ACC112 (cell line): Measurements from ENCODE around the gene RPS6KA1.
A peak's percentile ranks its signal among the peaks of the same experiment; 100 is the strongest.

ENCODE experiments used
- H2AFZ ChIP-seq: fragments of 200-600 bp; sonication (generic); one replicate; pipeline ENCODE4 v1.6.0; 2017; ENCODE audit warnings: antibody characterized with exemption, low read length; ENCODE audit not compliant: unreplicated experiment
- H3K27ac ChIP-seq: fragments of 200-600 bp; sonication (generic); 2 replicates; pipeline ENCODE4 v1.5.1; 2014; ENCODE audit warnings: low read depth, mild to moderate bottlenecking, antibody characterized with exemption, low read length, moderate library complexity
- H3K27me3 ChIP-seq: fragments of 200-600 bp; sonication (generic); 2 replicates; pipeline ENCODE4 v1.6.1; 2014; ENCODE audit warnings: mild to moderate bottlenecking, antibody characterized with exemption, low read length, moderate library complexity, mixed read lengths; ENCODE audit not compliant: insufficient read depth
- H3K36me3 ChIP-seq: fragments of 200-600 bp; sonication (generic); 2 replicates; pipeline ENCODE4 v1.6.1; 2016; ENCODE audit warnings: mild to moderate bottlenecking, antibody characterized with exemption, low read length, moderate library complexity, mixed read lengths; ENCODE audit not compliant: insufficient read depth
- H3K4me1 ChIP-seq: fragments of 200-600 bp; sonication (generic); one replicate; pipeline ENCODE4 v1.6.1; 2016; ENCODE audit warnings: low read length, mixed read lengths; ENCODE audit not compliant: insufficient read depth, unreplicated experiment, control insufficient read depth
- H3K4me3 ChIP-seq: fragments of 200-600 bp; sonication (generic); 2 replicates; pipeline ENCODE4 v1.5.1; 2014; ENCODE audit warnings: mild to moderate bottlenecking, low read depth, low read length
- H3K79me2 ChIP-seq: fragments of 200-600 bp; sonication (generic); one replicate; pipeline ENCODE4 v1.6.0; 2016; ENCODE audit warnings: low read length; ENCODE audit not compliant: control insufficient read depth, unreplicated experiment, insufficient read depth

Gene RPS6KA1

GRCh38 chr1:26553942-26554682, 24.6 kb downstream of the RPS6KA1 start:
- H3K27ac ChIP-seq: no peak overlapping the region
- no peaks in the 10 kb centered on the region for H3K36me3 ChIP-seq
- H2AFZ ChIP-seq: no peak overlapping the region
- H3K4me3 ChIP-seq: no peak overlapping the region
- H3K79me2 ChIP-seq: no peaks in the 10 kb centered on the region
- H3K4me1 ChIP-seq: peaks cover 14% of the 10 kb centered on the region
- no peaks in the 10 kb centered on the region for H3K27me3 ChIP-seq

DNA sequence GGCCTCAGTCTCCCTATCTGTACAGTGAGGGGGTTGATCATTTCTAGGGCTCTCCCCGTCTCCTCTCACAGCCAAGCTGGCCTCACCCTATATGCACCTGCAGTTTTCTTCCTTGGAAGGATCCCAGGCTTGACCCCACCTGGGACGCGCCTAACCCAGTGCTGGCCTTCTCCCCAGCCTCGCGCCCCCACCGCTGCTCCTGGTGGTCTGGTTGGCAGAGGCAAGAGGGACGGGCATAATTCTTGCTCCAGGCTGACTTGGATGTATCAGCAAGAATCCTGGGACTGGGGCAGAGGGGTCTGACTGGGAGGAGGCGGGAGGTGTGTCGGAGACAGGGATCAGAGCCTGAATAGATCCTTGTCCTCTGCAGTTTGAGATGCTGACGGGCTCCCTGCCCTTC, 25.2 kb downstream of the RPS6KA1 start:
- Histone ChIP-seq H3K27me3 (no peaks in the 10 kb centered on the region), H3K27ac (no peak overlapping the region), H3K4me1 (peaks cover 14% of the 10 kb centered on the region), H3K36me3 (no peaks in the 10 kb centered on the region), H3K4me3 (no peak overlapping the region), H3K79me2 (no peaks in the 10 kb centered on the region), H2AFZ (no peak overlapping the region)

DNA sequence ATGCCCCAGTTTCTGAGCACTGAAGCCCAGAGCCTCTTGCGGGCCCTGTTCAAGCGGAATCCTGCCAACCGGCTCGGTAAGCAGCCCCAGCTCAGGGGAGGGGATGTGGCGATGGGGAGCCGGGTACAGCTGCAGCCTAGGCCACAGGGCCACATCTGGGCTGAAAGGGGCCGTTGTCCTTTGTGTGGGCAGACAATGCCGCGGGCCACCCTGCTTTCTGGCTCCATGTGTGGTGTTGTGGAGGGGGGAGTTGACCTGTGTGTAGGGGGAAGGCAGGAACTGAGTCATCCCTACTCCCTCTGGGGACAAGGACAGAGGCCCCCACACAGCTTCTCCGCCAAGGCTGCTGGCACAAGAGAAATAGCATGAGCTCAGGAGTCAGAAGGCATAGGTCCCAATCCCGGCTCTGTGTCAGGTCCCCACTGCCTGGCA, 26.0 kb downstream of the RPS6KA1 start:
- Histone ChIP-seq H3K27ac (no peak overlapping the region), H3K27me3 (no peaks in the 10 kb centered on the region), H3K36me3 (no peaks in the 10 kb centered on the region), H3K4me3 (no peak overlapping the region), H3K4me1 (peaks cover 14% of the 10 kb centered on the region), H3K79me2 (no peaks in the 10 kb centered on the region), H2AFZ (no peak overlapping the region)

- no peaks in the 10 kb centered on the region for H3K36me3 ChIP-seq
- H3K4me1 ChIP-seq: peaks cover 14% of the 10 kb centered on the region
- no peak overlapping the region for H3K27ac ChIP-seq
These were observed 26.6 kb downstream of the RPS6KA1 start for GRCh38 chr1:26556111-26556510.

GRCh38 chr1:26557008-26557407, 27.4 kb downstream of the RPS6KA1 start:
- Histone ChIP-seq H3K36me3 (no peaks in the 10 kb centered on the region), H3K79me2 (no peaks in the 10 kb centered on the region)

More at GRCh38 chr1:26556111-26556510, 26.6 kb downstream of the RPS6KA1 start:
- no peak overlapping the region for H3K4me3 ChIP-seq
- no peaks in the 10 kb centered on the region for H3K27me3 ChIP-seq
- no peaks in the 10 kb centered on the region for H3K79me2 ChIP-seq
- H2AFZ ChIP-seq: no peak overlapping the region

GRCh38 chr1:26558685-26559048, 29.1 kb downstream of the RPS6KA1 start:
- H3K4me3 ChIP-seq: no peak overlapping the region
- peaks cover 14% of the 10 kb centered on the region for H3K4me1 ChIP-seq
- H3K27ac ChIP-seq: no peak overlapping the region
- H3K27me3 ChIP-seq: no peaks in the 10 kb centered on the region
- H3K79me2 ChIP-seq: no peaks in the 10 kb centered on the region
- H2AFZ ChIP-seq: no peak overlapping the region
- no peaks in the 10 kb centered on the region for H3K36me3 ChIP-seq

More at GRCh38 chr1:26557008-26557407, 27.4 kb downstream of the RPS6KA1 start:
- peaks cover 14% of the 10 kb centered on the region for H3K4me1 ChIP-seq
- no peaks in the 10 kb centered on the region for H3K27me3 ChIP-seq
- H3K4me3 ChIP-seq: no peak overlapping the region
- no peak overlapping the region for H3K27ac ChIP-seq
- H2AFZ ChIP-seq: no peak overlapping the region

- H3K4me3 ChIP-seq: no peak overlapping the region
- H3K4me1 ChIP-seq: peaks cover 11% of the 10 kb centered on the region
- H3K79me2 ChIP-seq: no peaks in the 10 kb centered on the region
- no peak overlapping the region for H3K27ac ChIP-seq
- no peak overlapping the region for H2AFZ ChIP-seq
- no peaks in the 10 kb centered on the region for H3K36me3 ChIP-seq
- no peaks in the 10 kb centered on the region for H3K27me3 ChIP-seq
These were observed 30.8 kb downstream of the RPS6KA1 start for GRCh38 chr1:26560403-26560780.

DNA sequence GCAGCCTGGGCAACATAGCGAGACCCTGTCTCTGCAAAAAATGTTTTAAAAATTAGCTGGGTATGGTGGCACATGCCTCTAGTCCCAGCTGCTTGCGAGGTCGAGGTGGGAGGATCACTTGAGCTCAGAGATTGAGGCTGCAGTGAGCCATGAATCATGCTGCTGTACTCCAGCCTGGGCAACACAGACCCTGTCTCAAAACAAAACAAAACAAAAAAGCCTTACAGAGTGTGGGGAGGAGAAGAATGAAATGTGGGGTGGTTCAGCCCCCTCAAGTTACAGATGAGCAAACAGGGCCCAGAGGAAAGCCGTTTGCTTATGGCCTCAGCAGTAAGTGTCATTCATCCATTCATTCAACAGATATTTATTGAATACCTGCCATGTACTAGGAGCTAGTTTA, 40.7 kb downstream of the RPS6KA1 start:
- Histone ChIP-seq H3K36me3 (no peaks in the 10 kb centered on the region), H3K27me3 (no peaks in the 10 kb centered on the region), H3K4me1 (peaks cover 14% of the 10 kb centered on the region), H3K27ac (no peak overlapping the region), H3K79me2 (no peaks in the 10 kb centered on the region), H3K4me3 (no peak overlapping the region), H2AFZ (no peak overlapping the region)

DNA sequence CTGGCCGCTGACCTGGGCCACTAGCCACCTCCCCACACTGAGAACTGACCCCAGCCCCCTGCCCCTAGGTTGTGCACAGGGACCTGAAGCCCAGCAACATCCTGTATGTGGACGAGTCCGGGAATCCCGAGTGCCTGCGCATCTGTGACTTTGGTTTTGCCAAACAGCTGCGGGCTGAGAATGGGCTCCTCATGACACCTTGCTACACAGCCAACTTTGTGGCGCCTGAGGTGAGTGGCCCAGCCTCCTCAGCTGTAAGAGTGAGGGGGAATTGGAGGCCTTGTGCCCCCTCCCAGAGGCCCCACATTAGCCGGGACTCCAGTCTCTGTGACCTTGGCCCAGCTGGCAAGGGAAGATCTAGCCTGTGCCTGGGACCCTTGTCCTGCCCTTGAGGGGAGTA, 41.8 kb downstream of the RPS6KA1 start:
- H2AFZ ChIP-seq: no peak overlapping the region
- no peaks in the 10 kb centered on the region for H3K27me3 ChIP-seq
- H3K36me3 ChIP-seq: no peaks in the 10 kb centered on the region
- no peak overlapping the region for H3K27ac ChIP-seq
- H3K79me2 ChIP-seq: no peaks in the 10 kb centered on the region
- no peak overlapping the region for H3K4me3 ChIP-seq
- peaks cover 15% of the 10 kb centered on the region for H3K4me1 ChIP-seq

GRCh38 chr1:26574018-26574417, 44.5 kb downstream of the RPS6KA1 start:
- H3K79me2 ChIP-seq: no peaks in the 10 kb centered on the region
- peaks cover 15% of the 10 kb centered on the region for H3K4me1 ChIP-seq
- H2AFZ ChIP-seq: no peak overlapping the region
- H3K36me3 ChIP-seq: no peaks in the 10 kb centered on the region
- no peaks in the 10 kb centered on the region for H3K27me3 ChIP-seq
- H3K27ac ChIP-seq: peak overlapping the region; percentile 7; the same call in 1 of the 2 replicates
- no peak overlapping the region for H3K4me3 ChIP-seq

- Histone ChIP-seq H3K36me3 (no peaks in the 10 kb centered on the region), H3K4me3 (no peak overlapping the region), H3K27me3 (no peaks in the 10 kb centered on the region), H3K4me1 (peaks cover 15% of the 10 kb centered on the region), H2AFZ (no peak overlapping the region), H3K79me2 (no peaks in the 10 kb centered on the region), H3K27ac (peak overlapping the region; percentile 7; the same call in 1 of the 2 replicates)
These were observed 45.2 kb downstream of the RPS6KA1 start for GRCh38 chr1:26574719-26575251.
